ENCODE measurements around the gene MYO16.

DNA sequence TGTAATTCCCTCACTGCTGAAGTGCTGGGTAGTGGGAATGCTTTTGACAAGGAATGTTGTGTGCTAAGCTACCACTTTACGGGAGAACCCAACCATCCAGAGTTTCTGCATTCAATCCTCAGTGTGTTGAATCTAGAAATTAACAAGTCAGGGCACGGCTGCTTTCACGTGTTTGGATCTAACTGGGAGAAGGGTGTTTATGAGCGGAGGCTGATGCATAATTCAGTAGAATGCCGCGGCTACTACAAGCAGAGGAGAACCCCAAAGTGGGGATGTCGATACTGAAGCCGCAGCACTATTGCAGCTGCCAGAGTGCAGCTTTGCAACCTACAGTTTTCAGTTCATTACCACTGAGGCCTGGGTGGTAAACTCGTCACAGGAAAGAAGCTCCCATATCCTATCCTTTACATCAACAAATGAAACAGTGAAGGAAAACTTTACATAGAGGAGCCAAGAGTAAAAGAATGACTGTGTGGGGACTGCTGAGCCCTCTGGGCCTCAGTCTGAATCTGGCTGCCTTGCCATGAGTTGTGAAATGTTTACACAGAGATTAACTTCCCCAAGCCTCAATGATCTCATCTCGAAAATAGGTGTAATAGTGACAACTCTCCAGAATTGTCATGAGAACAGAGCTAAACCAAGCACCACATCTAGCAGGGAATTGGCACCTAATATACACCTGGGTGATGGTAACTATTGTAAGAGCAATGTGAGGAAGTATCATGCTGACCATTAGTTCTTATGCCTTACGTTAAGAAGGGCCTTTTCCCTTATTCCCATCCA, 531.7 kb downstream of the MYO16 start:
- TF ChIP-seq CTCF (IDR thresholded peaks at IDR 0.05; ENCODE audit: poor library complexity, severe bottlenecking) (no peak), EZH2 (IDR thresholded peaks at IDR 0.05; ENCODE audit: borderline replicate concordance, insufficient read depth, low read length, poor library complexity, severe bottlenecking) (no peak), RAD21 (conservative IDR thresholded peaks at IDR 0.05) (no peak)

All from neural cell (in vitro differentiated cells).